Choroid plexus epithelial cell (primary cell): Measurements from ENCODE around the gene FMNL2.

Experiments used
- DNase-seq: peaks from one replicate; pipeline ENCODE4 v3.0.0-alpha.2; 2010; ENCODE audit warnings: low read depth
- H3K4me3 ChIP-seq: 2 replicates; pipeline ENCODE4 v1.5.1; 2011; ENCODE audit warnings: low read depth, mild to moderate bottlenecking, control low read depth, low read length, moderate library complexity
- TF ChIP-seq, protein P1 (sequence below): conservative IDR thresholded peaks from 2 replicates; pipeline ENCODE4 v1.5.1; 2011; ENCODE audit warnings: low read depth, mild to moderate bottlenecking, control low read depth, inconsistent platforms, low read length, moderate library complexity

FMNL2 gene

DNA sequence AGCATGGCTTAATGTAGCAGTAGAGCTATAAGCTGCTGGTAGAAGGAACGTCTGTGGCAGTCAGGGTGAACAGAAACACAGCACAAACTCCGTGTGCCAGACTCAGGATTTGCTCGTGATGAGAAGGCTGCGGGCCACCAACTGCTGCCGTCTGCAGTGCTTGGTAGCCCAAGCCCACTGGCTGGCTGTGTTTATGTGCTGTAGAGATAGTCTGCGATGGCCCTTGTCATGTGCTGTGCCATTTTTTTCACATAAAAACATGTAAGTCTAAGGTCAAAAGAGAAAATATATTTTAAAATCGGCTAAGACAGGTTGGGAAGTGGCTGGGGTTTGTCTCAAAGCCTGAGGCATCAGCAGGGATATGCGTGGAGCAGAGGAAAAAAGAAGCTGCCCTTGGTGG, 303.6 kb downstream of the FMNL2 start:
- TF ChIP-seq, protein P1, sequence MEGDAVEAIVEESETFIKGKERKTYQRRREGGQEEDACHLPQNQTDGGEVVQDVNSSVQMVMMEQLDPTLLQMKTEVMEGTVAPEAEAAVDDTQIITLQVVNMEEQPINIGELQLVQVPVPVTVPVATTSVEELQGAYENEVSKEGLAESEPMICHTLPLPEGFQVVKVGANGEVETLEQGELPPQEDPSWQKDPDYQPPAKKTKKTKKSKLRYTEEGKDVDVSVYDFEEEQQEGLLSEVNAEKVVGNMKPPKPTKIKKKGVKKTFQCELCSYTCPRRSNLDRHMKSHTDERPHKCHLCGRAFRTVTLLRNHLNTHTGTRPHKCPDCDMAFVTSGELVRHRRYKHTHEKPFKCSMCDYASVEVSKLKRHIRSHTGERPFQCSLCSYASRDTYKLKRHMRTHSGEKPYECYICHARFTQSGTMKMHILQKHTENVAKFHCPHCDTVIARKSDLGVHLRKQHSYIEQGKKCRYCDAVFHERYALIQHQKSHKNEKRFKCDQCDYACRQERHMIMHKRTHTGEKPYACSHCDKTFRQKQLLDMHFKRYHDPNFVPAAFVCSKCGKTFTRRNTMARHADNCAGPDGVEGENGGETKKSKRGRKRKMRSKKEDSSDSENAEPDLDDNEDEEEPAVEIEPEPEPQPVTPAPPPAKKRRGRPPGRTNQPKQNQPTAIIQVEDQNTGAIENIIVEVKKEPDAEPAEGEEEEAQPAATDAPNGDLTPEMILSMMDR, result no peak
- no peak overlapping the region for H3K4me3 ChIP-seq
- DNase-seq, result no peak

DNA sequence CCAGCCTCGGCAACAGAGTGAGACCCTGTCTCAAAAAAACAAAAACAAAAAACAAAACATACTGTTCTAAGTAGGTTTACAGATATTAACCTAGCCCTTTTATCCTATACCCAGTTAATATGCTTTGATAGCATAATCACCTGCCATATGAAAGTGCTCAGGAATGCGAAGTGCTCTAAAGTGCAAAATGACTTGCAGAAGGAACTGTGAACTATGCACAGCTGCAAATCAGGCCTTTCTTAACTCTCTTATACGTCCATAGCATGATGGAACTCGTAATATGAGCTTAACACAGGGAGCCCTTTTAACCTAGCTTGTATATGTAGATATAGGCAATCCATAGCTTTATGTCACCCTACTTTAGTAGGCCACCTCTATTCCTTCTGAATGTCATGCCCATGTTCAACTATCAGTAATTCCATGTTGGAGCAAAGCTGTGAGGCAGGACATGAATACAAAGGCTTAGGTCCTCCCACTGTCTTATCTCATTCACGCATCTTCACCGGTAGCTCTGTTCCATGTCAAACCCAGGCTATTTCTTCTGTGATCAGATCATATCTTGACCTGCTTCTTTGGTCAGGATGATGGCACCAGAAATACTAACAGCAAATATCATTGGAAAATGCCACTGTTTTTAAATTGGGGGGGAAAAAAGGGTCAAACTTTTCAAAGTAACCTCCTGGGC, 309.4 kb downstream of the FMNL2 start:
- TF ChIP-seq, protein P1, result no peak
- DNase-seq, result no peak

DNA sequence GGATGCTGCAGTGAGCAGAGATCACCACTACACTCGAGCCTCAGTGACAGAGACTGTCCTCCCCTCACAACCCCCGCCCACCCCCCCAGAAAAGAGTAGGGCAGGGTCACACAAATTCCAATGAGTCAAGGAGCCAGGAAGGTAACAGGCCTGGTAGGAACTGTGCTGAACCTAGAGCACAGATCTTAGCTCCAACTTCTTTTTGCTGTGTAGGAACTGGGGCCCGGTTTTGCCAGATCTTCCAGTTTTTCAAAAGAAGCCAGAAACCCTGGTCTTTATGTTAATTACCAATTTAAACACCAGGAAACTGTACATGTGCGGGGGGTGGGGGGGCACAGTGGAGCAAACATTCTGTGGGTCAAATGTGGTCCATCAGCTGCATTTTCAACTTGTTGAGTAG, 311.3 kb downstream of the FMNL2 start:
- TF ChIP-seq, protein P1, result no peak
- DNase-seq, result no peak
- no peak overlapping the region for H3K4me3 ChIP-seq

More for the DNA sequence above, 309.4 kb downstream of the FMNL2 start:
- no peak overlapping the region for H3K4me3 ChIP-seq

DNA sequence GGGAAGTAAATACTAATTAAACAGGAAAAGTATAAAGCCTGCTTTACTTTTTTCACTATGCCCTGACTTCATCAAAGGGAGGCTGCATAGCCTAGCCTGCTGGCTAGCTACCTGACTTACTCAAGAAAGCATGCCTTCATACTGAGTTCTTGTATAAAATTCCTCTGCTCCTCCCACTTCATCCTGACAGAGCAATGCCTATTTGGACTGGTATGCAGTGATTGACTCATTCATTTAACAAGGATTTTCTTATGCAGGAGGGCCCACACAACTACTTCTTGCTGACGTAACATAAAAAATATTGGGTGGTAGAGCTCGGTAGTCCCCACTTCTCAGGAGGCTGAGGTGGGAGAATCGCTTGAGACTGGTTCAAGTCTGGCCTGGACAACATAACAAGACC, 311.8 kb downstream of the FMNL2 start:
- TF ChIP-seq, protein P1, result no peak

GRCh38 chr2:152647552-152647951, 312.6 kb downstream of the FMNL2 start:
- TF ChIP-seq, protein P1, result no peak
- peak; percentile 23 for DNase-seq
- no peak overlapping the region for H3K4me3 ChIP-seq

More for the DNA sequence above, 311.8 kb downstream of the FMNL2 start:
- H3K4me3 ChIP-seq, result no peak overlapping the region
- peak; percentile 91 for DNase-seq

GRCh38 chr2:152648336-152648735, 313.4 kb downstream of the FMNL2 start:
- TF ChIP-seq, protein P1, result peak; percentile 41
- H3K4me3 ChIP-seq, result no peak overlapping the region
- DNase-seq, result peak; percentile 52

DNA sequence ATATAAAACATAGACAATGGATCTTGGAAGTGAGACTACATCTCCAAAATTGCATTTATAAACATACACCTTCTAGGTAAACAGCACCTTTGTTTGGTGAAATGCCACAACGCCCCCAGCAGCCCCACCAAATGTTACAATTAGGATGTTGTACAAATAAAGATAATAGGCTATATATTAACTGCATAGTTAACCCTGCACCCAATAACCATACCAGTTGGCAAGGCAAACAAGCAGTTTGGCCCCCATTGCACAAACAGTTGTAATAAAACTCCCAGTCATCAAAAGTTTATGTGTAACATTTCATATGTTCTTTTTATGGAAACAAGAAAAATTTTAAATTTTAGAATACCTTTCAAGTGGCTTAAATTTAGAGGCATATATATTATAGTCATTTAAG, 315.0 kb downstream of the FMNL2 start:
- no peak for DNase-seq

More for the DNA sequence above, 315.0 kb downstream of the FMNL2 start:
- TF ChIP-seq, protein P1, result no peak
- no peak overlapping the region for H3K4me3 ChIP-seq
